ENCODE results near the gene PORCN.

Gene PORCN

DNA sequence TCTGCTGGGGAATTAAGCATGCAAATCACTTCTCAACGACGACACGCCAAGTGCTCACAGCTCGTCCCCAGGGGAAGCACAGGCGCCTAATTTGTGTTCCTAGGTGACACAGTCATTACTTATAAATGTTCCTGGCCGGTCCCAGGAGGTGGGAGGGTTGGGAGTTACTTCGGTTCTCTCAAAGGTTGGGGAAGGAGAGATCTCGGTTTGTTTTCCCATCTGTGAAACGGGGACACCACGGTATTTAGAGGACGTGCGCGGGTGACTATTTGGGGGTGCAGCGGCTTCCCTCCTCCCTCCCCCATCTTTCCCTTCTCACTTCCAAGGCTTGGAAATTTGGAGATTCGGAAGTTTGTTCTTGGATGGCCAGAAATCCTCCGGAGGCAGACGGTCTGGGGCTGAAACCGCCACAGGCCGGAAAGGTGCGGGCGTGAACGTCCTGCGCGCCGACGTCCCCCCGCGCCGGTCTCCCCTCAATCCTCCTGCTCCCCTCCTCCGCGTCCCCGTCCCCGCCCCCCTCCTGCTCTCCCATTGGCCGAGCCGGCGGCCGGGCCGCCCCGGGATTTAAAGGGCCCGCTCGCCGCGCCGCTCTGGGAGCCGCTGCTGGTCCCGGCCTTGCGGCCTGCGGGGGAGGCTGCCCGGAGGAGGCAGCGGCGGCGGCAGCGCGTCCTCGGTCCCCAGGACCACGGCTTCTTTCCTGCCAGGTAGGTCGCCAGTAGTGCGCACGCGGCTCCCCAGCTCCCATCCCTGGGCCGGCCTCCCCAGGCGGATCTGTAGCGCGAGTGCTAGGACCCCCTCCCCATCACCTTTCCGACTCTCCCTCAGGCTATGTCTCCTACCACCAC lies at the start of gene PORCN:
Gene PORCN, plus strand, starts transcription at position 593 of the 845 bp plus-strand sequence. CDS start 829 bp downstream, outside the sequence.
- DNase-seq = peak in 1 of 2 experiments; percentile 60

DNA sequence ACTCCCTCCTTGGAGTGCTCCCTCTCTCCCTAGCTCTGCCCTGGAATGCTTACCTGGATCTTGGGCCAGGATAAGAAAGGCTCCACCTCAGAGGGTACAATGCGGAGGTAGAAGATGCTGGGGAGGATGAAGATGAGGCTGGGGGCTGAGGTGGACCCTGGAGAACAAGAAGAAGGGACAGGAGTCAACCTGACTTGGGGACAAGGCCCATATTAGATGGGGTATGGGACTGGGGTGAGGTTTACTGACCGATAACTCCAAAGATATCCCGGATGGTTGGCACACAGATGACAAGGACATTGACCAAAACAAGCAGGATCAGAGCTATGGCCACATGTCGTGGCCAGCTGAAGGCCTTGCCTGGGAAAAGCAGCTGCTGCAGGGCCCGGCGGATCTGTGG lies 49.3 kb upstream of the PORCN start:
- DNase-seq = no peak

DNA sequence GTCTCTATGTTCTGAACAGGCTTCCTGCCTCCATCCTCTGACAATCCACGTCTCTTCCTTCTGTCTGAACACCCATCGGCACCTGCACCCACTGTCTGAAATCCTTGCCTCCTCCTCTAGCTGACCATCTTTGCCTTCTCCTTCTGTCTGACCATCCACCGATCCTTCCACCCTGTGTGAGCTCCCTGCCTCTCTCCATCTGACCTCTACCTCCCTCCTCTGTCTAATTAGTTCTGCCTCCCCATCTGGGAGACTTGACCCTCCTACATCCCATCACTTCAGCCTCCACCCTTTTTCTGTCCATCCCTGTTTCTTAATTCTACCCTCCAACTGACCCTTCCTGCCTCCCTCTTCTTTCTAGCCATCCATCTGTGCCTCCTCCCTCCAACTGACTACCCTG lies 48.8 kb upstream of the PORCN start:
- no peak for DNase-seq

DNA sequence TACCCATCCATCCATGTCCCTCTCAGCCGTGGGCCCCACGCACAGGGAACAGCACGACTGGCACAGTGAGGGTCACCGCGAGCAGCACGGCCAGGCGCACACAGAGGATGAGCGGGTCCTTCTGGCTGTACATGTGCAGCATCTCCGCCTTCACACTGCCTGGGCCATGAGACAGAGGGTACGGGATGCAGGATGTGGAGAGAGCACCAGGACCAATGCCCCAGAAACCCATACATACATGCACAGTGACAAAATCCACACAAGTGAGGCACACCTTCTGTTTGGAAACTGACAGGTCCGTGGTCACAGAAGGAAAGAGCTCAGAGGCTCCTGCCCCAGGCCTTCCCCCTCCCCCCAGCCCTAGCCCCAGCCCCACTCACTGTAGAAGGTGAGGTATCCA lies 48.2 kb upstream of the PORCN start:
- DNase-seq = no peak

DNA sequence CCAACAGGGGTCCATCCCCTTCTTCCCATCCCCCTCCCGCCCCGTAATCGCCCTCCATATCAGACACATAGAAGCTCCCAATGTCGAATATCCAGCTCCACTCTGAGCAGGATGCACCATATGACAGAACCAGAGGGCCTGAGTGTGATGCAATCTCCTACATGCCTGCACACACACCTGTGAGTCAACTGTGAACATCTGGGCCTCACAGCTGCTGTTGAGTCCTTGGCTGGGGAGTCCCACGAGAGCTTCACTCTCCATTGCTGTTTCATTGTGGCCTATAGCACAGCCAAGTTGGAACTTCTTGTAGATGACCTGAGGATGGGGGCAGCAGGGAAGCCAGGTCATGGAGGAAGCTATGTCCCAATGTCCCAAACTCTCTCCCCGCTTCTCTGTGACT lies 47.0 kb upstream of the PORCN start:
- DNase-seq = no peak

DNA sequence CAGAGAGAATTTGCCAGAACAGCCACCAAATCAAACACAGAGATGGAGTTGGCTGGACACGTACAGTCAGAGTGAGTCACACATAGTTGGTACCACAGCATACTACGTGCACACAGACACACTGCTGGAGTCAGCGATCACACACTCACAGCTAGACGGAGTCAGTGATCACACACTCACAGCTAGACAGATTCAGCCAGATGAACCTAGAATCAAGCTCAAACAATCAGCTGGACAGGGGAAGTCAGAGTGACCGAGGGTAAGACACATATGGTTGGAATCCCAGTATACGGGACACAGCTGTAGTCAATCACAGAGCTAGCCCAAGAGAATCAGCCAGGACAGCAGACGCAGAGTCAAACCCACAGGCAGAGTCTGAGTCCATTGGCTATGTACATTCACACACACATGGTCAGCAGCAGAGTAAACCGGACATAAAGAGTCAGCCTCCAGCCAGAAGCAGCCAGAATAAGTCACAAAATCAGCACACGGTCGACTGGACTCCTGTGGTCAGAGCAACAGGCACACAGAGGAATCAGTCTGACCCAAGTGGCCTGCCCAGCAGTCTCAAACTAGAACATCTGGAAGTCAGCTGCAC lies 43.4 kb upstream of the PORCN start:
- no peak for DNase-seq

DNA sequence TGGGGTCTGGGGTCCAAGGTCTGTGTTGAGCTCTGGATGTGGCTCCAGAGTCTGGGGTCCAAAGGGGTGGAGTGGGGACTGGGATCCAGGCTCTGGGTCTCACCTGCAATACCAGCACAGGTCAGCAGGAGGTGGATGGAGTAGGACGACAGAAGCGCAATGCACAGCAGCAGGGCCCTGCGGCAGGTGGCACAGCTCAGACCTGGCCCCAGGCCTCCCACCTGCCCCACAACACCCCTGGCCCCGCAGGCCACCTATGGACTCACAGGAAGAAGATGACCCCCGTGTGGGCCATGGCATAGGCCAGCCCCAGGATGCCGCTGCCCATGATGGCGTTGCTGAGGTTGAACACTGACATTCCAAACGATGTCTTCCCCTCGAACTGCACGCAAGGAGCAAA lies 42.1 kb upstream of the PORCN start:
- no peak for DNase-seq

DNA sequence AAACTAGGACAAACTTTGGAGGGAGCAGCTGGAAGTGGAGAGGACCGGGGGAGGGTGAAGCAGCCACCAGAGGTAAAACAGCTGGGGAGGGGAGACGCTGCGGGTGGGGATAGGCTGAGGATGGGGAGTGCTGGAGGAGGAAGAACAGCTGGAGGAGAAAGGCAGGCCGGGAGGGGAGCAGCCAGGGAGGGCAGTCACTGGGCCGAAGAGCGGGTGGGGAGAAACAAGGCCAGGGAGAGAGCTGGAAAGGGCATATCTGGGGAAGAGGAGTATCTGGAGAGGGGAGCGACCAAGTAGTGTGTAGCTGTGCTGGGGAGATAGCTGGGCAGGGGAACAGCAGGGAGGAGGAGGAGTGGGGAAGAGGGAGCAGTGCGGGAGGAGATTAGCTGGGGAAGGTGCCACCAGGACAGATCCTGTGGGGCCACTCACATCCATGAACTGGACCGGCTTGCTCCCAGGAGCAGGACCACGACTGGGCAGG lies 41.5 kb upstream of the PORCN start:
- DNase-seq = no peak

DNA sequence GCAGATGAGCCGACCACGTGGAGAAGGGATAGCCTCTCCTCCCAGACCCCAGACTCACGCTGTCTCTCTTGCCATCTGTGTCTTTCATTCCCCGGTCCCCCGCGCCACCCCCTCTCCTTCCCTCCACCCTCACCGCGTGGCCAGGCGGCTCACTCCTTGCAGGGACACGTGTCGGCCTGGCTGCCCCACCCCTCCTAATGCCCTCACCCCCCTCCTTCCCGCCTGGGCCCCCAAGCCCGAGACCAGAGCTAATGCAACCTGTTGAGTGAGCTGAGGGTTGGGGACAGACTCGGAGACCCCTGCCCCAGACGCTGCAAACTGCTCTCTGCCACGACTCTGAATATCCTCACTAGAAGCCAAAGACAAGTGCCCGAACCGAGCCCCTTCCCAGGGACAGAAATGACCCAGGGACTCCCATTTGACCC lies 40.5 kb upstream of the PORCN start:
- DNase-seq = no peak

DNA sequence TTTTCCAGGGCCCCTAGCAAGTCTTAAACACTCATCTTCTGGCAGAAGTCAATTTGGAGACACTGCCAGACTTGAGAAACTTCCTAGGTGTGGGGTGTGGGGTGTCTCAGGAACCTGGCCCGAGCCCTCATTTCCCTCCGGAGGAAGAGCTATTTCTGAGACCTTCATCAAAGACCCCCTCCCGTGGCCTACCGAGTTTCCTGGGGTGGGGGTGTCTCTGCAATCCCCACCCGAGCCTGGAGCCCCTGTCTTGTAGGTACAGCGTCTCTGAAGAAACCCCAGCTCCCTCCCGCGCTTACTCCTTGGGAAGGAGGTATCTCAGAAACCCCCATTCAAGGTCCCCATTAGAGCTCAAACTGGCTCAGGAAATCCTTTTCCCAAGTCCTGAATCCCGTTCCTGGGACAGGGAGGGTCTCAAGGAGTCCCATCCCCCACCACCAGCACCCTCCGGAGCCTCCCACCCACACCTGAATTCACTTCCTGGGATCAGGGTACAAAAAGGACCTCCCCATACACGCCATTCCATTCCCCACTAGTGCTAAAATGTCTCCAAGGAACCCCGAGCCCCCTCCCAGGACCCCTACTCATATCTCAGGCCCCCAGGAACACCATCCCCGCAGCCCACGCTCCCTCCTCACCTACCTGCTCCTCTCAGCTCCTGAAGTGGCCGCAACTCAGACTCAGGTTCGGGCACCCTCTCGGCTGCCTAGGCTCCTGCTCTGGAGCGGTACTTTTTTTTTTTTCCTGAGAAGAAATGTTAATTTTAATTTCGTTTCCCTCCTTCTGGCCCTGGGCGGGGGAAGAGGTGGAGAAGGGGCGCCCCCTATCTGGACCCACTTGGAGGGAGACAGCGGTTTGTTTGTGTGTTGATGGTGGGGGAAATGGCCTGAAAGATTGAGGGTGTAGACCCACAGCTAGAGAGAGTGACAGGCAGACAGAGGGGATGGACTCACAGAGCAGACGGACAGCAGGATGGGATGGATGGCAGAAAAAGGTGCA lies 39.8 kb upstream of the PORCN start:
- no peak for DNase-seq

DNA sequence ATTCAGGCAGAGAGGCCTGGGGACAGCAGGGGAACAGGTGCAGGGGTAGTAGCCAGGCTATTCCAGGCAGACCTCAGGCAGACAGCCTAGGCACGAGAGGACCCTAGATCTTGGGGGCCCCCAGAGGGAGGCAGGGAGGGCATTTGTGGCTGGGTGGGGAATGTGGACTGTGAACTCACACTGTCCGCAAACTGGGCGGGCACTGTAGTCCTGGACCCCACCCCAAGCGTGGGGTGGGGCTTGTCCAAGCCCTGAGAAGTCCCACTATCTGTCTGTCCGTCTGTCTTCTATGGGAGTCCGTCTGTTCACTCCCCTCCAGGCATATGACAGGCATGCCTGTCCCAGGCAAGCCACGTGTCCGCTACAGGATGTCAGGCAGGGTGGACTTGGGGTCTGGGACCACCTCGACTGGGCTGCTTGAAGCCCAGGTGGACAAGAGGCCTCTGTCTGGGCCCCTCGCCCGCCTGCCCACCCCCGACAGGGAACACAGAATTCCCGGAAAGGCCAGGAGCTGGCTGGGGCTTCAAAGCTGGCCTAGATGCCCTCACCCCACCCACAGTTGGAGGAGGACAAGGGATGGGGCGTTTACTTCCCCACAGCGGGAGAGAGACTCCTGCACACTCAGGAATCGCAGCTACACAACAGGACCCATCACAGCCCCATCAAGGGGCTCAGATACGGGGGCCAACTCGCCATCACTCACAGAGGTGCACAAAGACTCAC lies 38.5 kb upstream of the PORCN start, which contains the start of gene SLC38A5:
Gene SLC38A5, minus strand, starts transcription at position 151 of the 723 bp plus-strand sequence. CDS start 2,336 bp downstream, outside the sequence.
- no peak for DNase-seq

DNA sequence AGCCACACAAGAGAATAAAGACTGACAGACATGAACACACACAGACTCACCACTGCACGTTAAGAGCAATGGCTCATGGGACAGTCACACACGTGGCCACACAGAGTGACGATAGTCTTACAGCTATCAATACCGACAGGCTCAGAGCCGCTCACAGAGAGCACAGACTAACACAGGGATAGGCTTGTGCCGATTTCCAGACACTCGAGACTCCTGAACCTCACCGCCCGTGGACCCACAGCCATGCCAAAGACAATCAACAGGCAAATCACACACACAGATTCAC lies 38.0 kb upstream of the PORCN start:
- no peak for DNase-seq

DNA sequence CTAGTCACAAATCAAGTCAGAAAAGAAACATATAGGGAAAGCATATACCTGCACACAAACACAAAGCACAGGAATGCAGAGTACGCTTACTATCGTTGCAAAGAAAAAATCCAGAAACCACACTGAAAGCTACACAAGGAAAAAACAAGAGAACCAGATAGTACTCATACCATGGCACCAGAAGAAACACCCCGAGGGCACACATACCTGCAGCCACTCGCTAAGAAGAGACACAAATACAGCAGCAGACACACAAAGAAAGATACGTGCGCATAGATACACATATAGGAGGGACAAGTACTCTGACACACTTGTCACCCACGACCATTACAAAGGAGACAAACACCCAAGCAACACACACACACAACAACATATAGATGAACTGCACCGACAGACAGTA lies 37.3 kb upstream of the PORCN start:
- DNase-seq = no peak

DNA sequence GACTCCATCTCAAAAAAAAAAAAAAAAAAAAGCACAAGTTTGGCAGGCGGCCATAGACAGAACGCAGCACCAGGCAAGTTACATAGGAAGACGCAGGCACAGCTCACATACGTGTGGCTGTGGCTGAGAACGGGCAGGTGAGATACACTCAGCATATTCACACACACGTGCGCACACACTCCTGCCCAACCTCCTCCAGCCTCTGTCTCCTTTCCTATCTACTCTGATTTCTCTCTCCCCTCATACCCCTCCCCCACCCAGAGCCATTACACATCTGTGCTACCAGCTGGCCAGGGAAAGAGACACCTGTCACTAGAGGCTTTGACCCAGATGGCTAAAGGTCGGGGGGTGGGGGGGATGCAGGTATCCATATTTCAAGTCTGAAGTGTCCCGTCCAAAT lies 36.6 kb upstream of the PORCN start:
- DNase-seq = no peak

DNA sequence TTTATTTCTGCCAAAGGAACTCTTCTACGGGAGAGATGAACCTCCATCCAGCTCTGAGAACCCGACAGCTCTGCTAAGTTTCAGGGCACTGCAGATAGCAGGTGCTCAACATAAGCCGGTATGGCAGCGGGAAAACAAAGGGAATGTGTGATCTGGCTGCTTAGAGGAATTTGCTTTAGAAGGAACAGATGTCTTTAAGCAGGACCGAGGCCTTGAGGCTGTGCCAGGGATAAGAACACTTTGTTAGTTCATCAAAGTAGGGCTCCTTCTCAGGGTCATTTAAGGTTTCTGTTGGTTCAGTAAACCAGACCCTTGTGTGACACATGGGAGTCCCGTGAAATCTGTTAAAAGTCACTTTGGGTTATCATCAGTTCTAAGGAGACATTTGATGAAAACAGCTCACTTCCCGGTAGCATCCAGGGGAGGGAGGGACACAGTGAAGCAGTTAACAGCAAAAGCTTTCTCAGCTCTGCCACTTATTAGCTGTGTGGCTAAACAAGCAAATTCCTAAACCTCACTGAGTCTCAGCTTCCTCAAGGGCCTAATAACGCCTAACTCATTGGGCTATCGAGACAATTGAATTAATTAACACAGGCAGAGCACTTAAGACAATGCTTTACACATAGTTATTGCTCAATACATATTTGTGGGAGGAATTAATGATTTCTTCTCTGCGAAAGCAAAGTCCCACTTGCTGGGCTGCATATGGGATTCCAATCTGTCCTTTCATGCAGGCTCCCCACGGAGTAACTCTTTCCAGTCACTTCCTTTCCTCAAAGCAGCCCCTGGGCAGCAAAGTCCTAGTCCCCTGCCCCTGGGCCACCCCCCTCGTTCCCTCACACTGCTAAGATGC lies 35.7 kb upstream of the PORCN start:
- no peak for DNase-seq

DNA sequence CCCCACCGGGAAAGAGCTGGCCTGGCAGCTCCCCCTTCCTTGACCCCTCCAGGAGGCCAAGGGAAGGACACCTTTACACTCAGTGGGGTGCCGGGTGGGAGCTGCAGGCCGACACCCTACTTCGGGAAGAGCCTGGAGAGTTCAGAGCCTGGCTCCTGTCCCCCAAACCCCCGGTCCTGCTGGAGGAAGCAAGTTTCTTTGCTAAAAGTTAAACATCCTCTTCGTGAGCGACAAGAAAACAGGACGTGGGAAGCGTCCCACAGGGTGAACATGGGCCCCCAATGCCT lies 35.1 kb upstream of the PORCN start:
- DNase-seq = no peak

DNA sequence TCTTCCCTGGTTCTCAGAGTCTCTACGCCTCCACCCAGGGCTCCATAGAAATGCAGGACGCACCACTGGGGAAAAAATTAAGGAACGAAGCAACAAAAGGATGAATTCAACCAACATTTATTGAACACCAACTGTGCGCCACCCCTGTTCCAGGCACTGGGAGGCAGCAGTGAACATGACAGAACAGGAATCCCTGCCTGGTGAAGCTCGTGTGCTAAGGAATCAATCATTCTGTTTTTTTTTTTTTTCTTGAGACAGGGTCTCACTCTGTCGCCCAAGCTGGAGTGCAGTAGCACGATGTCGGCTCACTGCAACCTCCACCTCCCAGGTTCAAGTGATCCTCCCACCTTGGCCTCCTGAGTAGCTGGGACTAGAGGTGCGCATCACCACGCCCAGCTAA lies 34.7 kb upstream of the PORCN start:
- DNase-seq = peak in 1 of 2 experiments; percentile 3

DNA sequence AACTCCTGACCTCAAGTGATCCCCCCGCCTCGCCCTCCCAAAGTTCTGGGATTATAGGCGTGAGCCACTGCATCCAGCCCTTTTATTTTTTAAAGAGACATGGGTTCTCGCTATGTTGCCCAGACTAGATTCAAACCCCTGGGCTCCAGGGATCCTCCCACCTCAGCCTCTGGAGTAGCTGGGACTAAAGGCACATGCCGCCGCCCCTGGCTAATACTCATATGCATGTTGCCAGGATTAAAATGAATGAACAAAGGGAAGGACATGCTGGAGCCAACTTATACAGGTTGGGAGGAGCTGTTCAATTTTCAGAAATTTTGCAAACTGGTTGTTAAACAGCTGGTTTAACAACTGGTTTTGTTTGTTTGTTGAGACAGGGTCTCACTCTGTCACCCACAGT lies 34.2 kb upstream of the PORCN start:
- no peak for DNase-seq

DNA sequence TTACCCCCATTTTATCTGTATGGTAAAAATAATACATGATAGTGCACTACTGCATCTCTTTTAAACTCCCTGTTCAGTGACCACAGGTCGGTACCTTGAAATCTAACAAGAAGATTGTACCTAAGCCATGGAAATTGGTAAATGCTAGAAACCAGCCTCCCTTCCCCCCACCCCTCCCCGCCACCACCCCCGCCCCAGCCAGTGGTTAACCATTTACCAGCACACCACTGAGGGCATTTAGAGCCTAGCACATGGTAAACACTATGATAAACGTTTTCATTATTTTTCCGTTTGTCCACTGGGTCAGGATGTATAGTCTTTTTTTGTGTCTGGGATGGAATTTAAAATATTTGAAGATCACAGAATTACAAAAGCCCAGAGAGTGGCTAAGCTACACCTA lies 33.5 kb upstream of the PORCN start:
- DNase-seq = no peak

DNA sequence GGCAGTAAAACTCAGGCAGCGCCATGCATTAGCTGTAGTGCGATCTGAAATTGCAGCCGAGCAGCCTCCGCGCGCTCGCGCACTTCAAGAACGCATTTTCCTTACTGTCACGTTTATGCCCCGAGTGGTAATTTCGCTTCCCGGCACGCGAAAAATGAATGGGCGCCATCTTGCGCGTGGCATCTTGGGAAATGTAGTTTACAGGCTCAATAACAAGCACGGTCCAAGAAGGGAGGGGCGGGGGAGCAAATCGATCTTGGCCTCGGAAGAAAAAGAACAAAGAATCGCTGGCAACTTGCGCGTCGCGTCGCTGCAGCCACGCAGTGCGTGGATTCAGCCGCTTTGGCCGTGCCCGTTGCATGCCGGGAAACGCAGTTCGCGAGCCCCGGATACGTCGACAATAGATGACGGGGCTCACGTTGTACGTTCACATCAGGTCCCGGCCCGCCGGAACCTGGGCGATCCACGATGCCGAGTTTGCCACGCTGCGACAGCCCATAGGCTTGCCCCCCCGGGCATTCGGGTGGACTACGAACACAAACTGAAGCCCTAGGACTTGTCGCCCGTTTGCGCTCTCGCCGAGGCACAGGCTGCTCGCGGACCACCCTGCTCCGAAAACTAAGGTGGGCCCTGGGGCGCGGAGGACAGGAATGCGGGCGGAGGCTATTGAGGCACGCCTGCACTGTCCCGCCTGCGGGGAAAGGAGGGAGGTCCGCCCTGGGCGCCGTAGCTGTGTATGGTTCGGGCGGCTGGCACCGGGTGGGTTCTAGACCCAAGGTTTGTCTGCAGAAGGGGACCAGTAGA lies 32.8 kb upstream of the PORCN start, which contains the start of gene FTSJ1:
Gene FTSJ1, plus strand, starts transcription at position 426 of the 804 bp plus-strand sequence. CDS start 1,849 bp downstream, outside the sequence.
- peak; percentile 78 to 90 for DNase-seq

DNA sequence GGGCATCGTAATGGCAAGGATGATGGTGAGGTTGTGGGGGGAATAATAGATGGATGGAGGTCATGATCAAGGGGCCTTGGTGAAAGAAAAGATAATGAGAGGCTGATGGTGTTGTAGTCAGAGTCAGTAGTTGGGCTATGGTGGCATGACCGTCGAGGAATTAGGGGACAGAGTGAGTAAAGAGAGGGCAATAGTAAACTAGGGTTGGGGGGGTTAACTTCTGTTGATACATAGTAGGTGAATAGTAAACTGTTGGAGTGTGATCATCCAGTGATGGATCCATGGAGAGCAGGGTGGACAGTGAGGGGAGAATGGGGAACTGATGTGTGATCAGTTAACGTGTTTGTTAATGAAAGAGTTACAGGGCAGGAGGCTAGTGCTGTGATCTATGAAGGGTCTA lies 31.9 kb upstream of the PORCN start:
- DNase-seq = no peak
